H9 (cell line): ENCODE results near the gene CEP43. TPM values are rescaled to one million over a fixed set of nuclear protein-coding genes. Genes with fewer than 3 reads are reported as not detected.
A peak's percentile ranks its signal among the peaks of the same experiment; 100 is the strongest.

ENCODE experiments used
- DNase-seq: peaks from one replicate; pipeline ENCODE4 v3.0.0-alpha.2; 2017
- H2AFZ ChIP-seq: one replicate; pipeline ENCODE4 v1.6.1; 2013; ENCODE audit warnings: mild to moderate bottlenecking, low read length, control low read depth, moderate library complexity
- H2AK5ac ChIP-seq: 2 replicates; pipeline ENCODE4 v1.6.1; 2013; ENCODE audit warnings: low read length, control low read depth, mixed read lengths; ENCODE audit not compliant: insufficient read length
- H2BK120ac ChIP-seq: one replicate; pipeline ENCODE4 v1.6.1; 2013; ENCODE audit warnings: low read depth, mild to moderate bottlenecking, low read length, control low read depth, inconsistent platforms; ENCODE audit not compliant: poor library complexity, severe bottlenecking
- H2BK12ac ChIP-seq: 2 replicates; pipeline ENCODE4 v1.6.1; 2013; ENCODE audit warnings: low read length, control low read depth, mixed read lengths, low read depth; ENCODE audit not compliant: insufficient read length
- H2BK15ac ChIP-seq: 2 replicates; pipeline ENCODE4 v1.6.1; 2013; ENCODE audit warnings: low read depth, low read length, control low read depth
- H2BK20ac ChIP-seq: one replicate; pipeline ENCODE4 v1.6.1; 2013; ENCODE audit warnings: low read depth, mild to moderate bottlenecking, low read length, control low read depth, inconsistent platforms; ENCODE audit not compliant: poor library complexity, severe bottlenecking
- H2BK5ac ChIP-seq: 2 replicates; pipeline ENCODE4 v1.6.1; 2013; ENCODE audit warnings: low read length, control low read depth, mixed read lengths; ENCODE audit not compliant: insufficient read length
- H3K14ac ChIP-seq: 2 replicates; pipeline ENCODE4 v1.6.1; 2013; ENCODE audit warnings: low read length, control low read depth; ENCODE audit not compliant: insufficient read depth
- H3K18ac ChIP-seq: 2 replicates; pipeline ENCODE4 v1.6.1; 2013; ENCODE audit warnings: low read depth, mild to moderate bottlenecking, mixed read lengths, low read length, control low read depth; ENCODE audit not compliant: insufficient read length
- H3K23ac ChIP-seq: 2 replicates; pipeline ENCODE4 v1.6.1; 2013; ENCODE audit warnings: low read length, control low read depth, mixed read lengths, low read depth; ENCODE audit not compliant: insufficient read length
- H3K23me2 ChIP-seq: 2 replicates; pipeline ENCODE4 v1.6.1; 2013; ENCODE audit warnings: low read depth, mild to moderate bottlenecking, mixed read lengths, low read length, control low read depth; ENCODE audit not compliant: insufficient read length, poor library complexity, severe bottlenecking
- H3K27ac ChIP-seq: 2 replicates; pipeline ENCODE4 v1.5.1; 2013; ENCODE audit warnings: low read length, control low read depth, mixed read lengths, low read depth; ENCODE audit not compliant: insufficient read length
- H3K27me3 ChIP-seq: 2 replicates; pipeline ENCODE4 v1.6.1; 2013; ENCODE audit warnings: low read length, control low read depth, inconsistent platforms; ENCODE audit not compliant: insufficient read depth
- H3K4ac ChIP-seq: 2 replicates; pipeline ENCODE4 v1.6.1; 2013; ENCODE audit warnings: low read depth, mild to moderate bottlenecking, control low read depth, inconsistent platforms, low read length, moderate library complexity
- H3K4me1 ChIP-seq: 2 replicates; pipeline ENCODE4 v1.6.1; 2013; ENCODE audit warnings: low read length, control low read depth, inconsistent platforms; ENCODE audit not compliant: insufficient read depth
- H3K4me2 ChIP-seq: 2 replicates; pipeline ENCODE4 v1.6.1; 2013; ENCODE audit warnings: low read length, control low read depth, mixed read lengths; ENCODE audit not compliant: insufficient read length, insufficient read depth
- H3K56ac ChIP-seq: 2 replicates; pipeline ENCODE4 v1.6.1; 2013; ENCODE audit warnings: low read depth, mild to moderate bottlenecking, mixed read lengths, low read length, control low read depth; ENCODE audit not compliant: insufficient read length
- H3K79me1 ChIP-seq: 2 replicates; pipeline ENCODE4 v1.6.1; 2013; ENCODE audit warnings: low read depth, mild to moderate bottlenecking, moderate library complexity, low read length, control low read depth, inconsistent platforms; ENCODE audit not compliant: insufficient read depth, poor library complexity, severe bottlenecking
- H3K79me2 ChIP-seq: 2 replicates; pipeline ENCODE4 v1.6.1; 2013; ENCODE audit warnings: low read length, control low read depth, inconsistent platforms; ENCODE audit not compliant: insufficient read depth
- H3K9ac ChIP-seq: 2 replicates; pipeline ENCODE4 v1.6.1; 2013; ENCODE audit warnings: low read length, control low read depth, mixed read lengths; ENCODE audit not compliant: insufficient read length; ENCODE audit errors: extremely low read depth
- H3K9me3 ChIP-seq: one replicate; pipeline ENCODE4 v1.6.1; 2013; ENCODE audit warnings: low read depth, low read length, inconsistent platforms; ENCODE audit not compliant: control insufficient read depth
- H3T11ph ChIP-seq: one replicate; pipeline ENCODE4 v1.6.1; 2013; ENCODE audit warnings: mild to moderate bottlenecking, low read length, control low read depth, inconsistent platforms
- H4K20me1 ChIP-seq: one replicate; pipeline ENCODE4 v1.6.1; 2013; ENCODE audit not compliant: control insufficient read depth, insufficient read length, insufficient read depth
- H4K5ac ChIP-seq: 2 replicates; pipeline ENCODE4 v1.6.1; 2013; ENCODE audit warnings: low read depth, mild to moderate bottlenecking, mixed read lengths, low read length, control low read depth; ENCODE audit not compliant: insufficient read length
- H4K8ac ChIP-seq: replicated peaks from 2 replicates; pipeline ENCODE4 v1.6.1; 2013; ENCODE audit warnings: low read length, control low read depth, mixed read lengths, low read depth; ENCODE audit not compliant: insufficient read length
- H4K91ac ChIP-seq: 2 replicates; pipeline ENCODE4 v1.6.1; 2013; ENCODE audit warnings: low read depth, mild to moderate bottlenecking, moderate library complexity, mixed read lengths, low read length, control low read depth; ENCODE audit not compliant: insufficient read length
- H3K27ac Mint-ChIP-seq, 3 experiments: 2 replicates in 2 of 3; 3 replicates in 1 of 3; pipeline ENCODE4 v1.8.0; 2020 to 2021; ENCODE audit warnings: mixed read lengths in 3 of 3, mild to moderate bottlenecking in 1 of 3, moderate library complexity in 1 of 3
- H3K27me3 Mint-ChIP-seq: 2 replicates; pipeline ENCODE4 v1.8.0; 2021; ENCODE audit warnings: low read depth, mild to moderate bottlenecking, moderate library complexity, mixed read lengths
- H3K36me3 Mint-ChIP-seq, 3 experiments: 2 replicates in 2 of 3; 3 replicates in 1 of 3; pipeline ENCODE4 v1.8.0; 2020 to 2021; ENCODE audit warnings: low read depth in 3 of 3, mixed read lengths in 3 of 3; ENCODE audit not compliant: insufficient read depth in 1 of 3
- H3K4me1 Mint-ChIP-seq, 2 experiments: 2 replicates each; pipeline ENCODE4 v1.8.0; 2020; ENCODE audit warnings: mixed read lengths in 2 of 2
- H3K4me3 Mint-ChIP-seq, 2 experiments: 2 replicates in 1 of 2; 3 replicates in 1 of 2; pipeline ENCODE4 v1.8.0; 2020 to 2021; ENCODE audit warnings: mild to moderate bottlenecking in 2 of 2, mixed read lengths in 2 of 2, moderate library complexity in 1 of 2
- H3K9me3 Mint-ChIP-seq, 2 experiments: 2 replicates in 1 of 2; 3 replicates in 1 of 2; pipeline ENCODE4 v1.8.0; 2020; ENCODE audit warnings: mild to moderate bottlenecking in 2 of 2, mixed read lengths in 2 of 2, moderate library complexity in 1 of 2
- WGBS: extraction: QIAGEN DNeasy Blood & Tissue Kit; methylation state at CpG from one replicate; pipeline ENCODE4 v1.1.7; 2013; ENCODE audit warnings: missing lambda C conversion rate, low lambda C conversion rate, mixed read lengths; ENCODE audit not compliant: insufficient read length; ENCODE audit errors: extremely low coverage; 5-methylcytosine and 5-hydroxymethylcytosine counted together
- total RNA-seq: library from RNA; stranded (reverse); gene quantifications from 2 replicates; pipeline ENCODE4 v1.2.1, GENCODE V29; 2021
- TF ChIP-seq, protein P1 (sequence below): fragments of 200-600 bp; sonication (generic); conservative IDR thresholded peaks from 3 replicates; pipeline ENCODE4 v1.8.0; 2021; ENCODE audit warnings: antibody characterized with exemption, mild to moderate bottlenecking

CEP43 gene
- total RNA-seq, 1 experiment from 2014 or later, result 33.6 TPM

- TF ChIP-seq, protein P1, sequence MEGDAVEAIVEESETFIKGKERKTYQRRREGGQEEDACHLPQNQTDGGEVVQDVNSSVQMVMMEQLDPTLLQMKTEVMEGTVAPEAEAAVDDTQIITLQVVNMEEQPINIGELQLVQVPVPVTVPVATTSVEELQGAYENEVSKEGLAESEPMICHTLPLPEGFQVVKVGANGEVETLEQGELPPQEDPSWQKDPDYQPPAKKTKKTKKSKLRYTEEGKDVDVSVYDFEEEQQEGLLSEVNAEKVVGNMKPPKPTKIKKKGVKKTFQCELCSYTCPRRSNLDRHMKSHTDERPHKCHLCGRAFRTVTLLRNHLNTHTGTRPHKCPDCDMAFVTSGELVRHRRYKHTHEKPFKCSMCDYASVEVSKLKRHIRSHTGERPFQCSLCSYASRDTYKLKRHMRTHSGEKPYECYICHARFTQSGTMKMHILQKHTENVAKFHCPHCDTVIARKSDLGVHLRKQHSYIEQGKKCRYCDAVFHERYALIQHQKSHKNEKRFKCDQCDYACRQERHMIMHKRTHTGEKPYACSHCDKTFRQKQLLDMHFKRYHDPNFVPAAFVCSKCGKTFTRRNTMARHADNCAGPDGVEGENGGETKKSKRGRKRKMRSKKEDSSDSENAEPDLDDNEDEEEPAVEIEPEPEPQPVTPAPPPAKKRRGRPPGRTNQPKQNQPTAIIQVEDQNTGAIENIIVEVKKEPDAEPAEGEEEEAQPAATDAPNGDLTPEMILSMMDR, result no peak
- no peak overlapping the region for H3K4me2 ChIP-seq
- WGBS, result no CpG with 5 or more reads among the region's 9 CpGs
- Mint-ChIP-seq H3K36me3 (peaks cover 26 to 37% (median 27%) of the 10 kb centered on the region in 3 experiments), H3K27me3 (peaks cover under 1% of the 10 kb centered on the region; the same call in 1 of the 2 replicates), H3K27ac (peak overlapping the region in 2 of 3 experiments; percentile 79 to 92; a peak in 3 of 7 replicates), H3K4me1 (peaks cover 16 to 18% of the 10 kb centered on the region in 2 experiments), H3K9me3 (peaks cover 0 to 12% of the 10 kb centered on the region in 2 experiments; a peak in 2 of 5 replicates), H3K4me3 (peak overlapping the region in 1 of 2 experiments; percentile 16; a peak in 1 of 5 replicates)
- H3K23me2 ChIP-seq, result no peaks in the 10 kb centered on the region
- no peak overlapping the region for H3K23ac ChIP-seq
- H2AFZ ChIP-seq, result no peak overlapping the region
- no peak overlapping the region for H3K18ac ChIP-seq
- no peaks in the 10 kb centered on the region for H3K9me3 ChIP-seq
- H2BK20ac ChIP-seq, result no peak overlapping the region
- H3K27ac ChIP-seq, result no peak overlapping the region
- no peak overlapping the region for H4K91ac ChIP-seq
- H2AK5ac ChIP-seq, result no peak overlapping the region
- DNase-seq, result peak; percentile 74
- no peak overlapping the region for H4K5ac ChIP-seq
- no peak overlapping the region for H3K56ac ChIP-seq
- no peak overlapping the region for H4K8ac ChIP-seq
- H3K4ac ChIP-seq, result no peak overlapping the region
- H4K20me1 ChIP-seq, result peaks cover 3% of the 10 kb centered on the region
- no peak overlapping the region for H3K14ac ChIP-seq
- no peak overlapping the region for H3T11ph ChIP-seq
- H3K9ac ChIP-seq, result no peak overlapping the region
- no peak overlapping the region for H2BK120ac ChIP-seq
- H3K27me3 ChIP-seq, result no peaks in the 10 kb centered on the region
- no peak overlapping the region for H2BK15ac ChIP-seq
- H2BK5ac ChIP-seq, result no peak overlapping the region
- H2BK12ac ChIP-seq, result no peak overlapping the region
- no peaks in the 10 kb centered on the region for H3K79me1 ChIP-seq
- no peaks in the 10 kb centered on the region for H3K79me2 ChIP-seq
- no peaks in the 10 kb centered on the region; the same call in 1 of the 2 replicates for H3K4me1 ChIP-seq
Observed at GRCh38 chr6:166949528-166950442, 49.4 kb upstream of the CEP43 start.
